ENCODE measurements around the gene ADGRB2.

The ADGRB2 gene

DNA sequence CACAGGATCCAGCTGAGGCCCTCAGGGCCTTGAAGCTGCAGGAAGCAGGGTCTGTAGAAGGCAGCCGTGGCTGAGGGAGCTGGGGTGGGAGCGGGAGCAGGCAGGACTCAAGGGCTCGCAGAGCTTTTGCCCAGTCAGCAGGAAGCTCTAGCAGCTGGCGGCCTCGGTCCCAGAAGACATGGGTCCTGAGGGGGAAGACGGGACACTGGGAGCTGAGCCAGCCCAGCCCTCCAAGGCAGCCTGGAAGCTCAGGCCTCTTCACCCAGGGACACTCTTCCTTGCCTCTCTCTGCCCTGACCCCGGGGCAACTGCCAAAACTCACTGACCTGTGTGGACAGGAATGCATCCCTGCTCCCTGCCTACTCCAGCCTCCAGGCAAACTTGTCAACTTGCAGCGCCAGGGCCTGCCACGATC, 8.9 kb downstream of the ADGRB2 start:
- H4K91ac ChIP-seq (ENCODE audit: low read length): no peak overlapping the region

DNA sequence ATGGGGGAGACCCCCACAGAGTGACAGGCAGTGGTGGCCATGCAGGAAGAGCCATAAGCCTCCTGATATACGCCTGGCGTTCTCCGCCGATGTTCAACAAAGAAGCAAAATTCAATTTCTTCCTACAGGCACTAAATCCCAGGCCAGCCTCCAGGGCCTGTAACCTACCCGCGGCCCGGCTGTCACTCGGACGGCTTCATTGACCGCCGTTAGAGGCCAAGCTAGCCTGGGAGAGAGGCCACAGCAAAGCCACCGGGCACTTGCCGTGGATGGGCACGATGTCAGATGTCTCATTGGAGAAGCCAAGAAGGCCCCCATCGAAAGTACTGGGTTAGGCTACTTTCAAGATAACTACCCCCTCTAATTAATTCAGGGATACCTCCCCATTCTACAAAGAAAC, 9.7 kb downstream of the ADGRB2 start:
- no peak overlapping the region for H3K14ac ChIP-seq (ENCODE audit: low read length in 2 of 2)
- no peak overlapping the region for H3K18ac ChIP-seq (ENCODE audit: low read depth in 1 of 2, low read length in 2 of 2)
- no peak overlapping the region for H2BK15ac ChIP-seq (ENCODE audit: low read depth, poor library complexity, severe bottlenecking)
- H4K91ac ChIP-seq (ENCODE audit: low read length): no peak overlapping the region
- no peak overlapping the region for H2AFZ ChIP-seq (ENCODE audit: low read depth, low read length)
- H3K4me3 ChIP-seq (ENCODE audit: insufficient read depth in 1 of 2, low read depth in 1 of 2, low read length in 2 of 2): no peak overlapping the region
- H2AK5ac ChIP-seq (ENCODE audit: low read length, severe bottlenecking): no peak overlapping the region
- H4K8ac ChIP-seq (ENCODE audit: low read length): no peak overlapping the region
- no peak overlapping the region for H3K23ac ChIP-seq (ENCODE audit: low read length in 2 of 2)
- no peak for DNase-seq
- no peak overlapping the region for H3K4ac ChIP-seq (ENCODE audit: low read depth in 1 of 2, low read length in 2 of 2)
- no peak overlapping the region for H2BK5ac ChIP-seq (ENCODE audit: low read depth, low read length, poor library complexity, severe bottlenecking)
- no peaks in the 10 kb centered on the region for H3K79me1 ChIP-seq (replicated peaks; ENCODE audit: low read length, poor library complexity, severe bottlenecking)
- H3K36me3 ChIP-seq (ENCODE audit: control insufficient read depth in 1 of 2, insufficient read depth in 2 of 2, low read depth in 1 of 2, low read length in 2 of 2): peaks cover 0 to 9% of the 10 kb centered on the region in 2 experiments
- no peak overlapping the region for H2BK12ac ChIP-seq (ENCODE audit: low read length in 2 of 2)
- no peak overlapping the region for H3K27ac ChIP-seq (ENCODE audit: low read length, poor library complexity, severe bottlenecking)
- no peak overlapping the region for H3K4me2 ChIP-seq (ENCODE audit: low read length, poor library complexity, severe bottlenecking)
- H3K9ac ChIP-seq (ENCODE audit: low read length): no peak overlapping the region
- 95% methylated on average over 15 of the region's 15 CpGs for WGBS
- H3K9me3 ChIP-seq (ENCODE audit: control insufficient read depth, low read length): no peaks in the 10 kb centered on the region
- H3K4me1 ChIP-seq (ENCODE audit: control insufficient read depth, insufficient read depth, low read depth, low read length): peaks cover 30% of the 10 kb centered on the region
- peaks cover 0 to 15% of the 10 kb centered on the region in 2 experiments for H3K27me3 ChIP-seq (ENCODE audit: control insufficient read depth in 1 of 2, insufficient read depth in 1 of 2, low read length in 2 of 2)
- no peak overlapping the region for H2BK120ac ChIP-seq (ENCODE audit: low read depth, low read length)

More for the DNA sequence above, 8.9 kb downstream of the ADGRB2 start:
- Histone ChIP-seq H3K14ac (ENCODE audit: low read length in 2 of 2) (peak overlapping the region in 1 of 2 experiments; percentile 44), H3K27ac (ENCODE audit: low read length, poor library complexity, severe bottlenecking) (no peak overlapping the region), H3K4me2 (ENCODE audit: low read length, poor library complexity, severe bottlenecking) (no peak overlapping the region), H2BK15ac (ENCODE audit: low read depth, poor library complexity, severe bottlenecking) (no peak overlapping the region), H2BK5ac (ENCODE audit: low read depth, low read length, poor library complexity, severe bottlenecking) (no peak overlapping the region), H3K23ac (ENCODE audit: low read length in 2 of 2) (no peak overlapping the region), H3K27me3 (ENCODE audit: control insufficient read depth in 1 of 2, insufficient read depth in 1 of 2, low read length in 2 of 2) (peaks cover 0 to 12% of the 10 kb centered on the region in 2 experiments), H3K4me1 (ENCODE audit: control insufficient read depth, insufficient read depth, low read depth, low read length) (peaks cover 36% of the 10 kb centered on the region), H3K79me1 (replicated peaks; ENCODE audit: low read length, poor library complexity, severe bottlenecking) (no peaks in the 10 kb centered on the region), H3K4me3 (ENCODE audit: insufficient read depth in 1 of 2, low read depth in 1 of 2, low read length in 2 of 2) (no peak overlapping the region), H2AFZ (ENCODE audit: low read depth, low read length) (no peak overlapping the region), H4K8ac (ENCODE audit: low read length) (no peak overlapping the region), H3K9me3 (ENCODE audit: control insufficient read depth, low read length) (no peaks in the 10 kb centered on the region), H3K36me3 (ENCODE audit: control insufficient read depth in 1 of 2, insufficient read depth in 2 of 2, low read depth in 1 of 2, low read length in 2 of 2) (peaks cover 0 to 9% of the 10 kb centered on the region in 2 experiments), H2AK5ac (ENCODE audit: low read length, severe bottlenecking) (no peak overlapping the region), H2BK12ac (ENCODE audit: low read length in 2 of 2) (no peak overlapping the region), H2BK120ac (ENCODE audit: low read depth, low read length) (no peak overlapping the region), H3K18ac (ENCODE audit: low read depth in 1 of 2, low read length in 2 of 2) (no peak overlapping the region), H3K4ac (ENCODE audit: low read depth in 1 of 2, low read length in 2 of 2) (no peak overlapping the region), H3K9ac (ENCODE audit: low read length) (no peak overlapping the region)
- no peak for DNase-seq
- WGBS: 60% methylated on average over 9 of the region's 9 CpGs

DNA sequence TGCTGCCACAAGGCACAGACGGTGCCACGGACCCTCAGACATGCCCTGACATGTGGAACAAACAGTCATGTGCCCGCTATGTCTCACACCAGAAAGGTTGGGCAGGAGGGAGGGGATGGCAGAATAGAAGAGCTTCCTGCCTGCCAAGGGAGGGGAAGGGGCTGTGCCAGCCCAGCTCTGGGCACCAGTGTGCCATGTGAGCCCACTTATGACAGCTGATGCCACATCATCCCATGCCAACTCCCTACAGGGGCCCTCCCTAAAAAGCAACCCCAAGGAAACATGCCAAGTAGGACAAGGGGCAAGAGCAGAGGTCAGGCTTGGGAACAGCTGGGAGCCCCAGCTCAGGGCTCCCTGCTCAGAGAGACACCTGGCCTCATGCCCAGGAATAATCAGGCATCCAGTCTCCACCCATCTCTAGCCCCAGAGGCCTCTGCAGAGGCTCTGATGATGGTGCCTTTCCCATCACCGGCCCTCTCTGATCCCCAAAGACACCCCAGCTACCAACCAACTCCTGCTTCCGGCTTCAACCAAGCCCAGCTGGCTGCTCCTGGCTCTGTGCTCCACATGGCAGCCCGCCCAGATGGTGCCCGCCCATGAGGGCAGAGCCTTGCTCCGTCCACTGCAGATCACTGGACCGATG, 10.3 kb downstream of the ADGRB2 start:
- H3K4ac ChIP-seq (ENCODE audit: low read depth in 1 of 2, low read length in 2 of 2): no peak overlapping the region
- no peaks in the 10 kb centered on the region for H3K9me3 ChIP-seq (ENCODE audit: control insufficient read depth, low read length)
- H3K27ac ChIP-seq (ENCODE audit: low read length, poor library complexity, severe bottlenecking): no peak overlapping the region
- H2AK5ac ChIP-seq (ENCODE audit: low read length, severe bottlenecking): no peak overlapping the region
- no peak overlapping the region for H2BK5ac ChIP-seq (ENCODE audit: low read depth, low read length, poor library complexity, severe bottlenecking)
- peak overlapping the region in 1 of 2 experiments; percentile 49 for H2BK12ac ChIP-seq (ENCODE audit: low read length in 2 of 2)
- no peak for DNase-seq
- H3K79me1 ChIP-seq (replicated peaks; ENCODE audit: low read length, poor library complexity, severe bottlenecking): no peaks in the 10 kb centered on the region
- H3K4me2 ChIP-seq (ENCODE audit: low read length, poor library complexity, severe bottlenecking): no peak overlapping the region
- H4K8ac ChIP-seq (ENCODE audit: low read length): no peak overlapping the region
- 95% methylated on average over 9 of the region's 9 CpGs for WGBS
- peaks cover 0 to 21% of the 10 kb centered on the region in 2 experiments for H3K27me3 ChIP-seq (ENCODE audit: control insufficient read depth in 1 of 2, insufficient read depth in 1 of 2, low read length in 2 of 2)
- H3K4me3 ChIP-seq (ENCODE audit: insufficient read depth in 1 of 2, low read depth in 1 of 2, low read length in 2 of 2): no peak overlapping the region
- H2AFZ ChIP-seq (ENCODE audit: low read depth, low read length): no peak overlapping the region
- H3K36me3 ChIP-seq (ENCODE audit: control insufficient read depth in 1 of 2, insufficient read depth in 2 of 2, low read depth in 1 of 2, low read length in 2 of 2): peaks cover 0 to 9% of the 10 kb centered on the region in 2 experiments
- no peak overlapping the region for H2BK15ac ChIP-seq (ENCODE audit: low read depth, poor library complexity, severe bottlenecking)
- no peak overlapping the region for H3K9ac ChIP-seq (ENCODE audit: low read length)
- no peak overlapping the region for H2BK120ac ChIP-seq (ENCODE audit: low read depth, low read length)
- H3K23ac ChIP-seq (ENCODE audit: low read length in 2 of 2): peak overlapping the region in 1 of 2 experiments; percentile 50
- peaks cover 30% of the 10 kb centered on the region for H3K4me1 ChIP-seq (ENCODE audit: control insufficient read depth, insufficient read depth, low read depth, low read length)
- peak overlapping the region; percentile 9 for H4K91ac ChIP-seq (ENCODE audit: low read length)
- H3K14ac ChIP-seq (ENCODE audit: low read length in 2 of 2): peak overlapping the region in 1 of 2 experiments; percentile 64
- peak overlapping the region in 1 of 2 experiments; percentile 21 for H3K18ac ChIP-seq (ENCODE audit: low read depth in 1 of 2, low read length in 2 of 2)

DNA sequence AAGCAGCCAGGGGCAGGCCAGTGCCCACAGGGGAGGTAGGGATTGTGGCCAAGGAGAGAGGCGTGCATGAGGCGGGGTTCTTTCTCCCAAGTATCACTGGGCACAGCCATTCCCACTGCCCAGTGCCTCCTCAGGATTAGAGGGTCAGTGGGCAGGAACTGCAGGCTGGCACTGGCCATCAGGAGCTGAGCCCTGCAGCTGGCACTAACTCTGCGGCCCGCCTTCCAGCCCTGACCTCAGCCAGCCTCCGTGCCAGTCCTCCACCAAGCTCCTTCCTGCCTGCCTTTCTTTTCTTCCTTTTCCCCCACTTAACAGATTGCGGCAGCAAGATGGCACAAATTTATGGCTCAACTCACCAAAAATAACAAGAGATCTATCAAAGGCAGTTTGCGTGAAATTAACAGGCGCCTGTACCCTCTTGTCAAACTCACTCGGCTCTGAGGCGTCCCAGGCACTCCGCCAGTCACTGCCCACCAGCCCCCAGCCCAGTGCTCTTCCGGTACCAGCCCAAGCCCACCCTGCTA, 11.1 kb downstream of the ADGRB2 start:
- H2BK15ac ChIP-seq (ENCODE audit: low read depth, poor library complexity, severe bottlenecking): no peak overlapping the region
- H3K4me3 ChIP-seq (ENCODE audit: insufficient read depth in 1 of 2, low read depth in 1 of 2, low read length in 2 of 2): no peak overlapping the region
- no peak overlapping the region for H4K8ac ChIP-seq (ENCODE audit: low read length)
- no peak overlapping the region for H2BK12ac ChIP-seq (ENCODE audit: low read length in 2 of 2)
- H4K91ac ChIP-seq (ENCODE audit: low read length): no peak overlapping the region
- peaks cover 0 to 9% of the 10 kb centered on the region in 2 experiments for H3K36me3 ChIP-seq (ENCODE audit: control insufficient read depth in 1 of 2, insufficient read depth in 2 of 2, low read depth in 1 of 2, low read length in 2 of 2)
- peaks cover 0 to 24% of the 10 kb centered on the region in 2 experiments for H3K27me3 ChIP-seq (ENCODE audit: control insufficient read depth in 1 of 2, insufficient read depth in 1 of 2, low read length in 2 of 2)
- H2AFZ ChIP-seq (ENCODE audit: low read depth, low read length): no peak overlapping the region
- 95% methylated on average over 12 of the region's 12 CpGs for WGBS
- H3K23ac ChIP-seq (ENCODE audit: low read length in 2 of 2): no peak overlapping the region
- no peak overlapping the region for H3K4me2 ChIP-seq (ENCODE audit: low read length, poor library complexity, severe bottlenecking)
- H2BK120ac ChIP-seq (ENCODE audit: low read depth, low read length): no peak overlapping the region
- no peaks in the 10 kb centered on the region for H3K79me1 ChIP-seq (replicated peaks; ENCODE audit: low read length, poor library complexity, severe bottlenecking)
- no peaks in the 10 kb centered on the region for H3K9me3 ChIP-seq (ENCODE audit: control insufficient read depth, low read length)
- H3K27ac ChIP-seq (ENCODE audit: low read length, poor library complexity, severe bottlenecking): no peak overlapping the region
- no peak overlapping the region for H3K4ac ChIP-seq (ENCODE audit: low read depth in 1 of 2, low read length in 2 of 2)
- no peak overlapping the region for H3K14ac ChIP-seq (ENCODE audit: low read length in 2 of 2)
- peaks cover 33% of the 10 kb centered on the region for H3K4me1 ChIP-seq (ENCODE audit: control insufficient read depth, insufficient read depth, low read depth, low read length)
- DNase-seq: no peak
- no peak overlapping the region for H3K18ac ChIP-seq (ENCODE audit: low read depth in 1 of 2, low read length in 2 of 2)
- H3K9ac ChIP-seq (ENCODE audit: low read length): no peak overlapping the region
- no peak overlapping the region for H2AK5ac ChIP-seq (ENCODE audit: low read length, severe bottlenecking)
- no peak overlapping the region for H2BK5ac ChIP-seq (ENCODE audit: low read depth, low read length, poor library complexity, severe bottlenecking)

Measured in mesenchymal stem cell (in vitro differentiated cells and primary cell).